Neural cell (in vitro differentiated cells): Measurements from ENCODE around the gene ACTN4. TPM values are rescaled to one million over a fixed set of nuclear protein-coding genes. Genes with fewer than 3 reads are reported as not detected.

Experiments used
- H2AFZ ChIP-seq: fragments of 200-600, 300-800 bp; sonication (generic), shearing (Covaris generic); 2 replicates; pipeline ENCODE4 v1.6.0; 2014; ENCODE audit warnings: low read depth, mild to moderate bottlenecking, antibody characterized with exemption, low read length, moderate library complexity
- H3F3A ChIP-seq: fragments of 200-600 bp; shearing (Covaris generic); 2 replicates; pipeline ENCODE4 v1.6.1; 2016; ENCODE audit warnings: mild to moderate bottlenecking, moderate library complexity, mixed read lengths, antibody characterized with exemption, low read length; ENCODE audit not compliant: insufficient read depth, poor library complexity, severe bottlenecking
- H3K27ac ChIP-seq: fragments of 200-600, 300-800 bp; sonication (generic), shearing (Covaris generic); 2 replicates; pipeline ENCODE4 v1.5.1; 2014; ENCODE audit warnings: mild to moderate bottlenecking, low read length, moderate library complexity
- H3K27me3 ChIP-seq: fragments of 300-800, 200-600 bp; sonication (generic), shearing (Covaris generic); 2 replicates; pipeline ENCODE4 v1.6.0; 2014; ENCODE audit warnings: mild to moderate bottlenecking, low read depth, low read length, moderate library complexity; ENCODE audit not compliant: insufficient read depth
- H3K36me3 ChIP-seq: fragments of 300-800, 200-600 bp; sonication (generic), shearing (Covaris generic); 2 replicates; pipeline ENCODE4 v1.5.1; 2014; ENCODE audit warnings: mild to moderate bottlenecking, antibody characterized with exemption, low read length, moderate library complexity; ENCODE audit not compliant: insufficient read depth
- H3K4me2 ChIP-seq: fragments of 300-800, 200-600 bp; sonication (generic), shearing (Covaris generic); 2 replicates; pipeline ENCODE4 v1.6.0; 2014; ENCODE audit warnings: mild to moderate bottlenecking, low read length
- H3K4me3 ChIP-seq: fragments of 300-800, 200-600 bp; sonication (generic), shearing (Covaris generic); 2 replicates; pipeline ENCODE4 v1.5.1; 2014; ENCODE audit warnings: mild to moderate bottlenecking, low read length, moderate library complexity
- H3K79me2 ChIP-seq: fragments of 200-600 bp; shearing (Covaris generic); replicated peaks from 2 replicates; pipeline ENCODE4 v1.6.0; 2014; ENCODE audit warnings: mild to moderate bottlenecking, low read length, moderate library complexity; ENCODE audit not compliant: insufficient read depth
- H3K9ac ChIP-seq: fragments of 300-800, 200-600 bp; sonication (generic), shearing (Covaris generic); 2 replicates; pipeline ENCODE4 v1.6.1; 2016; ENCODE audit warnings: mild to moderate bottlenecking, low read length, mixed read lengths
- H3K9me2 ChIP-seq: fragments of 200-600 bp; shearing (Covaris generic); 2 replicates; pipeline ENCODE4 v1.6.1; 2016; ENCODE audit warnings: mild to moderate bottlenecking, low read length, mixed read lengths; ENCODE audit not compliant: insufficient read depth
- H3K9me3 ChIP-seq: fragments of 200-600, 300-800 bp; sonication (generic), shearing (Covaris generic); 2 replicates; pipeline ENCODE4 v1.6.1; 2016; ENCODE audit warnings: mild to moderate bottlenecking, mixed run types, low read length, moderate library complexity, mixed read lengths
- H4K20me1 ChIP-seq: fragments of 200-600 bp; shearing (Covaris generic); 2 replicates; pipeline ENCODE4 v1.6.1; 2016; ENCODE audit warnings: mild to moderate bottlenecking, mixed run types; ENCODE audit not compliant: insufficient read depth
- CTCF ChIP-seq: fragments of 450-650 bp; IDR thresholded peaks from 2 replicates; pipeline ENCODE4 v1.5.1; 2014; ENCODE audit warnings: antibody characterized with exemption, mild to moderate bottlenecking, moderate library complexity; ENCODE audit not compliant: poor library complexity, severe bottlenecking
- EP300 ChIP-seq: fragments of 450-650 bp; conservative IDR thresholded peaks from 2 replicates; pipeline ENCODE4 v1.6.1; 2014; ENCODE audit warnings: antibody characterized with exemption, mild to moderate bottlenecking, moderate library complexity; ENCODE audit not compliant: poor library complexity, severe bottlenecking
- EZH2 ChIP-seq: fragments of 200-600, 300-800 bp; shearing (Covaris generic), sonication (generic); IDR thresholded peaks from 2 replicates; pipeline ENCODE4 v1.6.1; 2014; ENCODE audit warnings: antibody characterized with exemption, low read length, borderline replicate concordance, mild to moderate bottlenecking; ENCODE audit not compliant: insufficient read depth, poor library complexity, severe bottlenecking
- MXI1 ChIP-seq: fragments of 450-650 bp; conservative IDR thresholded peaks from 2 replicates; pipeline ENCODE4 v1.6.1; 2014; ENCODE audit warnings: antibody characterized with exemption, mild to moderate bottlenecking; ENCODE audit not compliant: poor library complexity, severe bottlenecking
- POLR2AphosphoS5 ChIP-seq: IDR thresholded peaks from 2 replicates; pipeline ENCODE4 v1.6.1; 2012
- RAD21 ChIP-seq: fragments of 450-650 bp; conservative IDR thresholded peaks from 2 replicates; pipeline ENCODE4 v1.6.1; 2014; ENCODE audit warnings: antibody characterized with exemption, mild to moderate bottlenecking, moderate library complexity
- REST ChIP-seq: IDR thresholded peaks from 2 replicates; pipeline ENCODE4 v1.6.1; 2012; ENCODE audit warnings: borderline replicate concordance
- SMC3 ChIP-seq: fragments of 450-650 bp; conservative IDR thresholded peaks from 2 replicates; pipeline ENCODE4 v1.6.1; 2014; ENCODE audit warnings: antibody characterized with exemption, mild to moderate bottlenecking, moderate library complexity; ENCODE audit not compliant: poor library complexity
- TAF1 ChIP-seq: IDR thresholded peaks from 2 replicates; pipeline ENCODE4 v1.6.1; 2012; ENCODE audit warnings: low read depth
- polyA plus RNA-seq: library from polyadenylated mRNA; depleted of rRNA; stranded (reverse); fragments of >200 nt; gene quantifications from 2 replicates; pipeline ENCODE4 v1.2.3, GENCODE V29; 2014

Gene ACTN4
- polyA plus RNA-seq, 1 donor from 2014 or later, result 54.0 TPM

GRCh38 chr19:38717855-38718254 lies 70.4 kb downstream of the ACTN4 start:
- Histone ChIP-seq H3K27ac (no peak overlapping the region), H3K4me3 (no peak overlapping the region), H3K9ac (no peak overlapping the region), H3K4me2 (no peak overlapping the region), H3K9me2 (no peaks in the 10 kb centered on the region), H3F3A (no peaks in the 10 kb centered on the region), H3K27me3 (no peaks in the 10 kb centered on the region), H3K36me3 (no peaks in the 10 kb centered on the region), H3K79me2 (no peaks in the 10 kb centered on the region), H3K9me3 (no peaks in the 10 kb centered on the region), H4K20me1 (no peaks in the 10 kb centered on the region), H2AFZ (no peak overlapping the region)
- no peak for TF ChIP-seq RAD21
- no peak for TF ChIP-seq TAF1
- no peak for TF ChIP-seq EP300
- no peak for TF ChIP-seq POLR2AphosphoS5
- TF ChIP-seq MXI1, result no peak
- no peak for TF ChIP-seq SMC3
- TF ChIP-seq REST, result no peak
- no peak for TF ChIP-seq CTCF
- no peak for TF ChIP-seq EZH2

GRCh38 chr19:38718747-38719543 lies 71.5 kb downstream of the ACTN4 start:
- Histone ChIP-seq H3F3A (no peaks in the 10 kb centered on the region), H2AFZ (no peak overlapping the region), H3K4me3 (no peak overlapping the region), H3K27ac (no peak overlapping the region), H3K9me2 (no peaks in the 10 kb centered on the region), H3K9me3 (no peaks in the 10 kb centered on the region), H4K20me1 (no peaks in the 10 kb centered on the region), H3K9ac (no peak overlapping the region), H3K4me2 (no peak overlapping the region), H3K27me3 (no peaks in the 10 kb centered on the region), H3K79me2 (no peaks in the 10 kb centered on the region), H3K36me3 (no peaks in the 10 kb centered on the region)
- TF ChIP-seq CTCF, result no peak
- TF ChIP-seq EZH2, result no peak
- no peak for TF ChIP-seq MXI1
- no peak for TF ChIP-seq POLR2AphosphoS5
- TF ChIP-seq RAD21, result no peak
- no peak for TF ChIP-seq EP300
- TF ChIP-seq REST, result no peak
- no peak for TF ChIP-seq TAF1
- TF ChIP-seq SMC3, result no peak
